IMR-90 (cell line): Measurements from ENCODE around the gene XKR7. TPM values are rescaled to one million over a fixed set of nuclear protein-coding genes. Genes with fewer than 3 reads are reported as not detected.

Experiments used
- ATAC-seq: fragments of 200-7000 bp; cut with Tn5 transposase; 2 replicates; pipeline ENCODE4 v1.9.1; 2020; ENCODE audit warnings: low read depth, mild to moderate bottlenecking, moderate library complexity
- BruUV-seq: library from RNA; stranded (reverse); fragments of 400-500 nt; replicated peaks from 2 replicates; lab custom pipeline; 2021; lab: Mats Ljungman, UMichigan
- CTCF ChIA-PET: fragments of 300-600 bp; formaldehyde crosslinking; extraction: SDS; loops from one replicate; lab custom pipeline; 2021; ENCODE audit warnings: antibody characterized with exemption; lab: Yijun Ruan, JAX
- POLR2A ChIA-PET: fragments of 300-600 bp; sonication (Branson Sonifier 250); formaldehyde crosslinking; loops from one replicate; lab custom pipeline; 2022; ENCODE audit warnings: antibody characterized with exemption; ENCODE audit not compliant: unreplicated experiment; lab: Charles Lee
- DNase-seq: peaks from one replicate; pipeline ENCODE4 v3.0.0; 2013
- H2AFZ ChIP-seq: replicated peaks from 2 replicates; pipeline ENCODE3; 2013; ENCODE audit warnings: low read length, mild to moderate bottlenecking; ENCODE audit not compliant: poor library complexity
- H2AK5ac ChIP-seq: 2 replicates; pipeline ENCODE4 v1.6.1; 2013; ENCODE audit warnings: low read depth, low read length, inconsistent platforms
- H2AK9ac ChIP-seq: replicated peaks from 2 replicates; pipeline ENCODE3; 2013; ENCODE audit warnings: mild to moderate bottlenecking, low read depth, low read length, moderate library complexity; ENCODE audit not compliant: poor library complexity
- H2BK120ac ChIP-seq: 2 replicates; pipeline ENCODE4 v1.6.1; 2013; ENCODE audit warnings: low read depth, low read length, inconsistent platforms
- H2BK15ac ChIP-seq: 3 replicates; pipeline ENCODE4 v1.6.1; 2013; ENCODE audit warnings: low read depth, low read length, inconsistent platforms
- H2BK20ac ChIP-seq: 2 replicates; pipeline ENCODE4 v1.6.1; 2013; ENCODE audit warnings: low read depth, mild to moderate bottlenecking, inconsistent platforms, low read length, moderate library complexity
- H2BK5ac ChIP-seq: 2 replicates; pipeline ENCODE4 v1.6.1; 2013; ENCODE audit warnings: mild to moderate bottlenecking, low read depth, low read length, inconsistent platforms; ENCODE audit not compliant: poor library complexity, severe bottlenecking
- H3K14ac ChIP-seq: replicated peaks from 2 replicates; pipeline ENCODE4 v1.6.1; 2013; ENCODE audit warnings: low read depth, low read length, inconsistent platforms
- H3K18ac ChIP-seq: 2 replicates; pipeline ENCODE4 v1.6.1; 2013; ENCODE audit warnings: low read depth, low read length, control low read depth
- H3K23ac ChIP-seq: 2 replicates; pipeline ENCODE4 v1.6.1; 2013; ENCODE audit warnings: low read depth, low read length, inconsistent platforms
- H3K27ac ChIP-seq: 2 replicates; pipeline ENCODE4 v1.5.1; 2013; ENCODE audit warnings: mild to moderate bottlenecking, control low read depth, low read length; ENCODE audit not compliant: insufficient read depth
- H3K27me3 ChIP-seq: 2 replicates; pipeline ENCODE4 v1.6.1; 2013; ENCODE audit warnings: low read length; ENCODE audit not compliant: control insufficient read depth, insufficient read depth
- H3K36me3 ChIP-seq: 2 replicates; pipeline ENCODE4 v1.6.1; 2013; ENCODE audit warnings: low read length, mixed read lengths; ENCODE audit not compliant: control insufficient read depth, insufficient read depth
- H3K4ac ChIP-seq: 2 replicates; pipeline ENCODE4 v1.6.1; 2013; ENCODE audit warnings: low read depth, low read length, inconsistent platforms
- H3K4me1 ChIP-seq: 2 replicates; pipeline ENCODE4 v1.6.1; 2013; ENCODE audit warnings: low read length, mixed read lengths; ENCODE audit not compliant: control insufficient read depth, insufficient read depth
- H3K4me2 ChIP-seq: 2 replicates; pipeline ENCODE4 v1.6.1; 2013; ENCODE audit warnings: low read depth, mild to moderate bottlenecking, control low read depth, low read length, moderate library complexity
- H3K4me3 ChIP-seq: 2 replicates; pipeline ENCODE4 v1.5.1; 2013; ENCODE audit warnings: low read depth, mild to moderate bottlenecking, control low read depth, low read length, moderate library complexity; ENCODE audit not compliant: insufficient read depth
- H3K56ac ChIP-seq: 2 replicates; pipeline ENCODE4 v1.6.1; 2013; ENCODE audit warnings: low read length, inconsistent platforms; ENCODE audit not compliant: insufficient read depth; ENCODE audit errors: extremely low read depth
- H3K79me1 ChIP-seq, 2 experiments: 2 replicates each; pipeline ENCODE4 v1.6.1; 2013; ENCODE audit warnings: low read length in 2 of 2, inconsistent platforms in 1 of 2, low read depth in 1 of 2
- H3K9ac ChIP-seq: 2 replicates; pipeline ENCODE4 v1.6.1; 2013; ENCODE audit warnings: low read depth, low read length, control low read depth
- H3K9me1 ChIP-seq: 2 replicates; pipeline ENCODE4 v1.6.1; 2013; ENCODE audit warnings: low read length, inconsistent platforms; ENCODE audit not compliant: insufficient read depth
- H3K9me3 ChIP-seq: 2 replicates; pipeline ENCODE4 v1.6.1; 2013; ENCODE audit warnings: low read length; ENCODE audit not compliant: control insufficient read depth, insufficient read depth
- H4K20me1 ChIP-seq: 2 replicates; pipeline ENCODE4 v1.6.1; 2013; ENCODE audit warnings: low read length, inconsistent platforms; ENCODE audit not compliant: insufficient read depth
- H4K5ac ChIP-seq: 2 replicates; pipeline ENCODE4 v1.6.1; 2013; ENCODE audit warnings: mild to moderate bottlenecking, low read depth, low read length, control low read depth
- H4K8ac ChIP-seq, 2 experiments: 2 replicates each; pipeline ENCODE4 v1.6.1; 2013; ENCODE audit warnings: low read depth in 2 of 2, low read length in 2 of 2, control low read depth in 1 of 2, inconsistent platforms in 1 of 2
- H4K91ac ChIP-seq: 2 replicates; pipeline ENCODE4 v1.6.1; 2013; ENCODE audit warnings: low read depth, low read length, inconsistent platforms; ENCODE audit not compliant: insufficient read depth
- CEBPB ChIP-seq: IDR thresholded peaks from 2 replicates; pipeline ENCODE4 v1.6.1; 2012; ENCODE audit warnings: low read depth, low read length, improper control_type of control experiment
- CHD1 ChIP-seq: IDR thresholded peaks from 2 replicates; pipeline ENCODE4 v1.6.1; 2012; ENCODE audit warnings: low read depth, low read length, improper control_type of control experiment
- CTCF ChIP-seq: conservative IDR thresholded peaks from 2 replicates; pipeline ENCODE4 v1.5.1; 2012; ENCODE audit warnings: mild to moderate bottlenecking, low read depth, low read length, improper control_type of control experiment
- ELK1 ChIP-seq: fragments of 150-350 bp; IDR thresholded peaks from 2 replicates; pipeline ENCODE4 v1.6.1; 2016; ENCODE audit warnings: low read depth, mild to moderate bottlenecking, low read length, moderate library complexity, borderline replicate concordance
- FOS ChIP-seq: fragments of 150-350 bp; IDR thresholded peaks from 2 replicates; pipeline ENCODE4 v1.6.1; 2016; ENCODE audit warnings: low read depth, low read length
- MAZ ChIP-seq: IDR thresholded peaks from 2 replicates; pipeline ENCODE4 v1.6.1; 2012; ENCODE audit warnings: low read depth, mild to moderate bottlenecking, low read length, improper control_type of control experiment, moderate library complexity, borderline replicate concordance
- NFE2L2 ChIP-seq: fragments of 150-350 bp; IDR thresholded peaks from 2 replicates; pipeline ENCODE4 v1.6.1; 2016; ENCODE audit warnings: low read depth, mild to moderate bottlenecking, low read length
- POLR2A ChIP-seq: IDR thresholded peaks from 2 replicates; pipeline ENCODE4 v1.6.1; 2012; ENCODE audit warnings: mild to moderate bottlenecking, low read depth, low read length
- RFX5 ChIP-seq: IDR thresholded peaks from 2 replicates; pipeline ENCODE4 v1.8.0; 2012; ENCODE audit warnings: low read depth, mild to moderate bottlenecking, low read length, moderate library complexity
- WGBS, 2 experiments: methylation state at CpG; one replicate each; pipeline versions ENCODE4 v1.1.5 to v1.1.7; 2013; ENCODE audit warnings: missing lambda C conversion rate in 2 of 2; ENCODE audit not compliant: insufficient read length in 1 of 2; ENCODE audit errors: extremely low coverage in 2 of 2; 5-methylcytosine and 5-hydroxymethylcytosine counted together
- dilution Hi-C: fragments of 300-500 bp; cut with HindIII; formaldehyde crosslinking; loops from one replicate; pipeline ENCODE4 v1.14.3; 2018; ENCODE audit warnings: low sequenced_read_pairs; ENCODE audit not compliant: unreplicated experiment
- in situ Hi-C: fragments of 300-500 bp; cut with MboI; formaldehyde crosslinking; loops from 3 replicates; pipeline ENCODE4 v1.14.3; 2019; ENCODE audit warnings: low sequenced_read_pairs, inconsistent platforms, mixed read lengths
- intact Hi-C: fragments of 100-400 bp; cut with micrococcal nuclease; formaldehyde crosslinking; loops from 2 replicates; pipeline ENCODE4 v1.10.0; 2022
- polyA plus RNA-seq, 3 experiments: library from polyadenylated mRNA; depleted of rRNA; stranded (reverse); fragments of >200 nt; gene quantifications; 2 replicates each; pipeline ENCODE4 v1.2.3, GENCODE V29; 2012; ENCODE audit warnings: low replicate concordance in 1 of 3
- total RNA-seq: library from RNA; depleted of rRNA; stranded (reverse); fragments of >200 nt; gene quantifications from 2 replicates; pipeline ENCODE4 v1.2.3, GENCODE V29; 2012

The XKR7 gene
- total and polyA plus RNA-seq, 2 of the 4 experiments (the other 2 are of a cell fraction): not detected

- BruUV-seq: no TSS peak
- no peak overlapping the region for H3K23ac ChIP-seq
- H3K27ac ChIP-seq: no peak overlapping the region
- intact Hi-C loops: no loop called here
- H2BK5ac ChIP-seq: no peak overlapping the region
- no peak overlapping the region for H3K14ac ChIP-seq
- H3K79me1 ChIP-seq: no peaks in the 10 kb centered on the region
- H3K18ac ChIP-seq: no peak overlapping the region
- H2AK5ac ChIP-seq: no peak overlapping the region
- no peaks in the 10 kb centered on the region for H4K20me1 ChIP-seq
- in situ Hi-C loops: no loop called here
- H3K56ac ChIP-seq: no peak overlapping the region
- no peaks in the 10 kb centered on the region for H3K9me1 ChIP-seq
- H2AK9ac ChIP-seq: no peak overlapping the region
- ATAC-seq (no peak), DNase-seq (no peak)
- H4K8ac ChIP-seq: no peak overlapping the region
- H2BK120ac ChIP-seq: no peak overlapping the region
- no peak overlapping the region for H2BK20ac ChIP-seq
- H3K27me3 ChIP-seq: peaks cover 45% of the 10 kb centered on the region
- no peaks in the 10 kb centered on the region for H3K9me3 ChIP-seq
- ChIA-PET CTCF (interaction anchor here (1.0 kb wide), 1 partner anchor 24 kb away, joined by 3 read pairs; the partner anchor contains the start of gene PDRG1), POLR2A (no interaction called here)
- dilution Hi-C loops: no loop called here
- no peak overlapping the region for H4K5ac ChIP-seq
- no peaks in the 10 kb centered on the region for H3K36me3 ChIP-seq
- no peak overlapping the region for H3K4me3 ChIP-seq
- no CpG with 5 or more reads among the region's 2 CpGs for WGBS, 2 experiments
- no peak overlapping the region for H3K4me2 ChIP-seq
- no peaks in the 10 kb centered on the region; the same call in 1 of the 2 replicates for H3K4me1 ChIP-seq
- H2BK15ac ChIP-seq: no peak overlapping the region
- H3K4ac ChIP-seq: no peak overlapping the region
- no peak overlapping the region for H3K9ac ChIP-seq
- H2AFZ ChIP-seq: no peak overlapping the region
- H4K91ac ChIP-seq: no peak overlapping the region
- TF ChIP-seq MAZ: no peak
- no peak for TF ChIP-seq CHD1
- no peak for TF ChIP-seq POLR2A
- TF ChIP-seq CTCF: no peak
- TF ChIP-seq NFE2L2: no peak
- TF ChIP-seq FOS: no peak
- no peak for TF ChIP-seq ELK1
- no peak for TF ChIP-seq CEBPB
- TF ChIP-seq RFX5: no peak
These were observed 7.9 kb downstream of the XKR7 start for GRCh38 chr20:31975874-31976273.
